IgD-negative memory B cell (primary cell): ENCODE data around the gene GGCT. TPM values are rescaled to one million over a fixed set of nuclear protein-coding genes. Genes with fewer than 3 reads are reported as not detected.
"Not testable (repeated sequence)": the region's sequence is repeated elsewhere in the genome, so short reads cannot be mapped to it uniquely, and the experiment has no call there.

Experiments used
- H3K27ac Mint-ChIP-seq, 3 donors: one replicate each; pipeline ENCODE4 v1.8.0; 2020 to 2022; ENCODE audit warnings: mild to moderate bottlenecking in 3 of 3, mixed read lengths in 3 of 3, moderate library complexity in 1 of 3
- H3K27me3 Mint-ChIP-seq: one replicate; pipeline ENCODE4 v1.8.0; 2021; ENCODE audit warnings: mixed read lengths
- H3K36me3 Mint-ChIP-seq: one replicate; pipeline ENCODE4 v1.8.0; 2020; ENCODE audit warnings: mild to moderate bottlenecking, mixed read lengths
- H3K4me1 Mint-ChIP-seq, 3 donors: one replicate each; pipeline ENCODE4 v1.8.0; 2020 to 2022; ENCODE audit warnings: mixed read lengths in 3 of 3, mild to moderate bottlenecking in 1 of 3
- H3K4me3 Mint-ChIP-seq, 4 donors: one replicate each; pipeline ENCODE4 v1.8.0; 2020 to 2022; ENCODE audit warnings: mild to moderate bottlenecking in 4 of 4, mixed read lengths in 4 of 4, moderate library complexity in 3 of 4
- H3K9me3 Mint-ChIP-seq, 3 donors: one replicate each; pipeline ENCODE4 v1.8.0; 2020 to 2021; ENCODE audit warnings: mixed read lengths in 3 of 3, mild to moderate bottlenecking in 1 of 3
- polyA plus RNA-seq: library from polyadenylated mRNA; unstranded; fragments of 300-500 nt; fragmentation: Illumina TruSeq; gene quantifications from one replicate; pipeline ENCODE4 v1.2.3, GENCODE V29; 2021

The GGCT gene
- polyA plus RNA-seq, 1 donor from 2014 or later = 25.4 TPM

- peaks cover 0 to 10% (median 3%) of the 10 kb centered on the region in 3 donors for H3K4me1 Mint-ChIP-seq
- H3K27ac Mint-ChIP-seq, H3K4me3 Mint-ChIP-seq, H3K27me3 Mint-ChIP-seq, H3K36me3 Mint-ChIP-seq, H3K9me3 Mint-ChIP-seq: not testable (repeated sequence)
Observed at GRCh38 chr7:30509171-30509857, 4.7 kb upstream of the GGCT start.

- H3K27me3 Mint-ChIP-seq, H3K27ac Mint-ChIP-seq, H3K9me3 Mint-ChIP-seq, H3K36me3 Mint-ChIP-seq: not testable (repeated sequence)
- Mint-ChIP-seq H3K4me1 (peaks cover 12 to 24% (median 18%) of the 10 kb centered on the region in 3 donors), H3K4me3 (peak overlapping the region in 1 of 4 donors; percentile 25)
Observed at GRCh38 chr7:30507346-30507900, 2.8 kb upstream of the GGCT start.

GRCh38 chr7:30505174-30505697, 607 bp upstream of the GGCT start:
- H3K27ac Mint-ChIP-seq = peak overlapping the region; percentile 8 to 84 (median 14)
- H3K9me3 Mint-ChIP-seq = no peaks in the 10 kb centered on the region
- peaks cover 18 to 27% (median 21%) of the 10 kb centered on the region in 3 donors for H3K4me1 Mint-ChIP-seq
- H3K36me3 Mint-ChIP-seq = peaks cover 4% of the 10 kb centered on the region
- H3K27me3 Mint-ChIP-seq = no peaks in the 10 kb centered on the region
- H3K4me3 Mint-ChIP-seq = peak overlapping the region; percentile 87 to 99 (median 96)

GRCh38 chr7:30503274-30504212, 1.1 kb downstream of the GGCT start:
- Mint-ChIP-seq H3K4me1 (peaks cover 18 to 26% (median 24%) of the 10 kb centered on the region in 3 donors), H3K4me3 (peak overlapping the region; percentile 87 to 99 (median 96)), H3K27me3 (no peaks in the 10 kb centered on the region), H3K9me3 (no peaks in the 10 kb centered on the region), H3K27ac (peak overlapping the region; percentile 67 to 80 (median 76)), H3K36me3 (peaks cover 9% of the 10 kb centered on the region)

- Mint-ChIP-seq H3K36me3 (peaks cover 9% of the 10 kb centered on the region), H3K4me3 (peak overlapping the region; percentile 4 to 98 (median 69)), H3K27ac (peak overlapping the region in 2 of 3 donors; percentile 28 to 67), H3K4me1 (peaks cover 18 to 26% (median 24%) of the 10 kb centered on the region in 3 donors), H3K9me3 (no peaks in the 10 kb centered on the region), H3K27me3 (no peaks in the 10 kb centered on the region)
Observed at GRCh38 chr7:30502470-30503251, 2.0 kb downstream of the GGCT start.

- Mint-ChIP-seq H3K4me1 (peaks cover 18 to 26% (median 24%) of the 10 kb centered on the region in 3 donors), H3K9me3 (no peaks in the 10 kb centered on the region), H3K36me3 (peaks cover 11% of the 10 kb centered on the region), H3K27ac (no peak overlapping the region), H3K4me3 (peak overlapping the region in 1 of 4 donors; percentile 87), H3K27me3 (no peaks in the 10 kb centered on the region)
Observed at GRCh38 chr7:30501264-30501663, 3.4 kb downstream of the GGCT start.

- Mint-ChIP-seq H3K36me3 (peaks cover 6% of the 10 kb centered on the region), H3K27me3 (no peaks in the 10 kb centered on the region), H3K4me1 (no peaks in the 10 kb centered on the region), H3K27ac (no peak overlapping the region), H3K4me3 (no peak overlapping the region), H3K9me3 (peaks cover 8 to 11% (median 9%) of the 10 kb centered on the region in 3 donors)
Observed at GRCh38 chr7:30493228-30493627, 11.4 kb downstream of the GGCT start.

GRCh38 chr7:30491417-30491816, 13.2 kb downstream of the GGCT start:
- Mint-ChIP-seq H3K9me3 (peaks cover 8 to 11% (median 9%) of the 10 kb centered on the region in 3 donors), H3K27ac (no peak overlapping the region), H3K4me1 (no peaks in the 10 kb centered on the region), H3K36me3 (peaks cover 4% of the 10 kb centered on the region), H3K27me3 (no peaks in the 10 kb centered on the region), H3K4me3 (no peak overlapping the region)

GRCh38 chr7:30487371-30487770, 17.3 kb downstream of the GGCT start:
- no peaks in the 10 kb centered on the region for H3K4me1 Mint-ChIP-seq
- no peaks in the 10 kb centered on the region for H3K36me3 Mint-ChIP-seq
- H3K27ac Mint-ChIP-seq = no peak overlapping the region
- H3K9me3 Mint-ChIP-seq = peaks cover 6 to 11% (median 9%) of the 10 kb centered on the region in 3 donors
- H3K4me3 Mint-ChIP-seq = no peak overlapping the region
- H3K27me3 Mint-ChIP-seq = no peaks in the 10 kb centered on the region

- no peaks in the 10 kb centered on the region for H3K36me3 Mint-ChIP-seq
- H3K4me1 Mint-ChIP-seq = no peaks in the 10 kb centered on the region
- H3K4me3 Mint-ChIP-seq = peak overlapping the region in 1 of 4 donors; percentile 22
- no peak overlapping the region for H3K27ac Mint-ChIP-seq
- H3K27me3 Mint-ChIP-seq = no peaks in the 10 kb centered on the region
- H3K9me3 Mint-ChIP-seq = peaks cover 0 to 3% (median 0%) of the 10 kb centered on the region in 3 donors
Observed at GRCh38 chr7:30485667-30486066, 19.0 kb downstream of the GGCT start.

- H3K27ac Mint-ChIP-seq, H3K36me3 Mint-ChIP-seq, H3K4me3 Mint-ChIP-seq, H3K9me3 Mint-ChIP-seq, H3K27me3 Mint-ChIP-seq: not testable (repeated sequence)
- peaks cover 18 to 23% (median 19%) of the 10 kb centered on the region in 3 donors for H3K4me1 Mint-ChIP-seq
Observed at GRCh38 chr7:30481416-30481815, 23.2 kb downstream of the GGCT start.

- Mint-ChIP-seq H3K4me1 (peaks cover 36 to 38% (median 37%) of the 10 kb centered on the region in 3 donors), H3K27me3 (no peaks in the 10 kb centered on the region), H3K4me3 (peak overlapping the region in 3 of 4 donors; percentile 95 to 96 (median 95)), H3K36me3 (no peaks in the 10 kb centered on the region), H3K27ac (peak overlapping the region; percentile 7 to 95 (median 92)), H3K9me3 (no peaks in the 10 kb centered on the region)
Observed at GRCh38 chr7:30479202-30480120, 25.2 kb downstream of the GGCT start.
